Cortex of kidney (tissue), 1 donor: ENCODE data around the gene TMEM231.
"Not testable (repeated sequence)": the region's sequence is repeated elsewhere in the genome, so short reads cannot be mapped to it uniquely, and the experiment has no call there.

ENCODE experiments used
- DNase-seq: peaks from one replicate; lab custom pipeline; 2025; lab: John Stamatoyannopoulos, UW

TMEM231 gene

DNA sequence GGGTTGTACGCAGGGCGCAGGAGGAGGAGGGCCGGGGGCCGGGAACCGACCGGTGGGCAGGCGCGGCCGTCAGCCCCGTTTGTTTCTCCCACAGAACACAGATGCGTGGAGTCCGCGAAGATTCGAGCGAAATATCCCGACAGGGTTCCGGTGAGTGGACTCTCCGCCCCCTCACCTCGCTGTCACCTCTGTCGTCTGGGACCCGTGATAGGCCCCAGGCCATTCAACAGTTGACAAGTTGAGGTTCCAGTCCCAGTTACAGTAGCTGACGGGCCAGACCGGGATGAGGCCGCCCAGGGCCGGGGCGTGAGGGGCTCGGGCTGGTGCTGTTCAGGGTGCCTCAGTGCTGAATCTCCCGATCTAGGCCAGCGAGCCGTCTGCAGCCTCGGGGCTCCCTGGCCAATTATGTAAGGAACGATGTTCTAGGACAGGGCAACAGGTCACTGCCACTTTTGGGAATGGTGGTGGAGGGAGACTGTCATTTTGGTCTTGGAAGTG, 10.8 kb upstream of the TMEM231 start:
- no peak for DNase-seq

DNA sequence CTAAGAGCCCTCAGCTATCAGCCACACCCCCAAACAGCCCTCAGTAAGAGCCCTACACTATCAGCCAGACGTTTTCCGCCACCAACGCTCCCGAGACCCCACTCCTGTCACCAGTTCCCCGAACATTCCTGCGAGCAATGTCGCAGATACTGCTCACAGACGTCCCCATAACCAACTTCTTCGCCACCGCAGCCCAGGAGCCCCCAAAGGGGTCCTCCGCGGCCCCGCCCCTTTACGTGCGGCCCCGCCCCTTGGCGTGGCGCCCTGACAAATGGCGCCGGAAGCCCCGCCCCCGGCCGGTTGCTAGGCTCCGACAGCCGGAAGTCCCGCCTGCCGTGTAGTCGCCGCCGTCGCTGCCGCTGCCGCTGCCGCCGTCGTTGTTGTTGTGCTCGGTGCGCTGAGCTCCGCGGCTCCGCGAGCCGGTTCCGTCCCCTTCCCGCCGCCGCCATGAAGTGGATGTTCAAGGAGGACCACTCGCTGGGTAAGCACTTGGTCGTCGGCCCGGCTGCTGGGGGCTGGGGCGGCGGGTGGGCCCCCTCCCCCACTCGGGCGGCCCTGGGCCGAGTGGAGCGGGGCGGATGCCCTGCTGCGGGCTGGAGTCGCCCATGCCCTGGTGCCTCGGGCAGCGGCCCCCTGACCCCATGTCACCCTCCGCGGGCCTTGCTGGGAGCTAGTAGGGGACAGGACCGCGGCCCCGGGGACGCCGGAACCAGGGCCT, 10.1 kb upstream of the TMEM231 start, which contains the start of gene GABARAPL2:
Gene GABARAPL2, plus strand, starts transcription at position 340 of the 718 bp plus-strand sequence. Its CDS starts 108 bp downstream, at position 448.
- peak; percentile 31 for DNase-seq

DNA sequence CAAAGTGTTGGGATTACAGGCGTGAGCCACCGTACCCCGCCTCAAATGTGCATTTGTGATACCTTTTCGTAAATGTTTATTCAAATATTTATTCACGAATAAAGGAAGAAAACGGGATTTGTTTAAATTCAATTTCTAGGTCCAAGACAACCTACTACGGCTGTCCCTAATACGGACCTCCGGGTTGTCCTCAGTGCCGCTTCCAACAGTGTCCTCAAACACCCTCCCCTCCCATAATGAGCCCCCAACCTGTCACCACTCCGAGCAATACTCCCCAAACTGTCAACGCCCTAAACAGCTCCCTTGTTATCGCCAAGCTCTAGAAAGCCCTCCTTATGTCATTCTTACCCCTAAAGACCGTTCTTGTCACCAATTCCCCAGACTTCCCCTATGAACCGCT, 9.6 kb upstream of the TMEM231 start:
- DNase-seq, result no peak

DNA sequence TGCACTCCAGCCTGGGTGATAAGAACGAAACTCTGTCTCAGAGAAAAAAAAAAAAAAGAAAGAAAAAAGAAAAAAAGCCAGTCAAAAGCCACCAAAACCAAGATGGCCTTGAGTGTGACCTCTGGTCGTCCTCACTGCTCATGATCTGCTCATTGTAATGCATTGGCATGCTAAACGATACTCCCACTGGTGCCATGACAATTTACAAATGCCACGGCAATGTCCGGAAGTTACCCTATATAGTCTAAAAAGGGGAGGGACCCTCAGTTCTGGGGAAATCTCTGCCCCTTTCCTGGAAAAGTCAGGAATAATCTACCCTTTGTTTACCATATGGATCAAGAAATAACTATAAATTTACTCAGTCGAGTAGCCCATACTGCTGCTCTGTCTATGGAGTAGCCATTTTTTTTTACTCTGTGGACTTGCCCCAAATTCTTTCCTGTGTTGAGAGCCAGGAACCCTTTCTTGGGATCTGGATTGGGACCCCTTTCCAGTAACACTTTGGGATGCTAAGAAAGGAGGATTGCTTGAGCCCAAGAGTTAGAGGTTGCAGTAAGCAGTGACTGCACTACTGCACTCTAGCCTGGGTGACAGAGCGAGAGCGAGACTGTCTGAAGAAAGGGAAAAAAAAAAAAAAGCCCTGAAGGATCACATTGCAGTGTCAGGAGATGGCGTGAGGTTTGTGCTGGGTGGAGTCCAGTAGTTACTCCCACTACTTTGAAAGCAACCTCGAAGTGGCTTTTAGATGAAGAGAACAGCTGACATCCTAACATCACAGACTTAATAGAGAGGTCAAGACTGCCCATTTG, 3.7 kb upstream of the TMEM231 start:
- DNase-seq, result no peak

DNA sequence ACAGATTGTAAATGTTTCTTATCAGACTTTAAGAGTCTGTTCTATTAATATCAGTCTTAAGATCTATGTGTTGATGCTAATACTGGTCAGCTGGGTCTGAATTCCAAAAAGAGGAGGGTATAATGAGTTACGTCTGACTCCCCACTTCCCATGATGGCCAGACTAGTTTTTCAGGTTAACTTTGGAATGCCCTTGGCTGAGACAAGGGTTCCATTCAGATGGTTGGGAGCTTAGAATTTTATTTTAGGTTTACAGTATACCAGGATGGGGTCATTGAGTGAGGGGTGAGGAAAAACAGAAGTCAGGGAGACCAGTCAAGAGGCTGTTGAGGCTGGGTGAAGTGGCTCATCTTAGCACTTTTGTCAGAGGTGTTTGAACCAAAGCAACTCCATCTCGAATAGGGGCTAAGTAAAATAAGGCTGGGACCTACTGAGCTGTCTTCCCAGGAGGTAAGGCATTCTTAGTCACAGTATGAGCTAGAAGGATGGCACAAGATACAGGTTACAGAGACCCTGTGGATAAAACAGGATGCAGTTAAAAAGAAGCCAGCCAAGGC, 2.9 kb upstream of the TMEM231 start:
- no peak for DNase-seq

DNA sequence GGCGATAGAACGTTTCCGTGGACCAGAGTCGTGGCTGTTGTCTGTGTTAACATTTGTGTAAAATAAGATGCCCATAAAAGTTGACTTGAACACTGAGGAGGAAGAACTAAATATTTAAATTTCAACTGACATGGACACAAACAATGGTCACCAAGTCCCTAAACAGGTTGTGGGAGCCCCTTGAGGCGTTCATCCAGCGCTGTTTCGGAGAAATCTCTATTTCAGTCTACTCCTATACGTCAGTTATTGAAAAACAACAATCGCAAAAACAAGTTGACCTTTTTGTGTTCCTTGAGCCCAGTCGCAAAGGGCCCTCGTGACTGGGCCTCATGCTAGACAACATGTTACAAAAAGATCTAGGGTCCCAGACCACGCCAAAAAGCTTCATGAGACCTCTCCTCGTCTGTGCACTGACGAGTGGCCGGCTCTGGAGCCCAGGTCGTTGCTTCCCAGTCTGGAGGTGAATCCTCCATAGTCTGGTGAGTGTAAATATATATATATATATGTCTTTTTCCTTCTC, 439 bp upstream of the TMEM231 start:
- no peak for DNase-seq

DNA sequence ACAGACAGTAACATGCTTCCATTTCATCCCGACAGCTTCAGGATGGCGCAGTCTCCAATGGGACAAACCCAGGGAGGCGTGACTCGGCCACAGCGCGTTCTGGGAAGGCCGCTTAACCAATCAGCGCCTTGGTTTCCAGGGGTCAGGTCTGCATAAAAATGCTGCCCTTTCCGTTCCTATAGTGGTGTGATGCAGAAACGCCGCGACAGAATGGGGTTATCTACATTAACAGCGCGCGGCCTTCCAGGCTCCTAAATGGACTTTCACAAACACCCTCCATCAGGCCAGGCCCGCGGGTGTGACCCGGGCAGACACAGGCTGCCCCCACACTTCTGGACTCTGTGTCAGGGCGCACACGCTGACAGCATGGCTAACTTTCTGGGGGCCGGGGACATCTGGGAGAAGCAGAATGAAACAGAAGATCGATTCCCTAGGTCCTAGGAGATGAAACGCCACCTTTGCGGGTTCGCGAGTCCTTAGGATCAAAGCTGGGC, 792 bp downstream of the TMEM231 start:
- DNase-seq, result no peak

DNA sequence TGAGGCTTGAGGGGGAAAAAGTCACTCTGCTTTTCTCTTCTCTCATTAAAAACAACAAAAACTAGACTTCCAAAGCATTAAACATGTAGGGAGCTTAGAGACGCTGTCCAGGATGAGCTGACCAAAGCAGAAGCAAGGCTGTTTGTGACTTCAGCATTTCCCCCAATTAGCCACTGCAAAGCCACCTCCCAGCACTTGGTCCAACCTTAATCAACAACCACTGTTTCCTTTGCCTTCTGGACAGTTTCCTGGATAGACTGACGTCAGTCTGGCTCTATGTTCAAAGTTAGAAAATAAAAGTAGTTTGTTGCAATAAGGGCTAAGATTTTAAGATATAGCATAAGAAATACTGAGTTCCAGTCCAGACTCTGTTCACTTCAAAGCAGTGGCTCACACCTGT, 3.1 kb downstream of the TMEM231 start:
- DNase-seq, result no peak

DNA sequence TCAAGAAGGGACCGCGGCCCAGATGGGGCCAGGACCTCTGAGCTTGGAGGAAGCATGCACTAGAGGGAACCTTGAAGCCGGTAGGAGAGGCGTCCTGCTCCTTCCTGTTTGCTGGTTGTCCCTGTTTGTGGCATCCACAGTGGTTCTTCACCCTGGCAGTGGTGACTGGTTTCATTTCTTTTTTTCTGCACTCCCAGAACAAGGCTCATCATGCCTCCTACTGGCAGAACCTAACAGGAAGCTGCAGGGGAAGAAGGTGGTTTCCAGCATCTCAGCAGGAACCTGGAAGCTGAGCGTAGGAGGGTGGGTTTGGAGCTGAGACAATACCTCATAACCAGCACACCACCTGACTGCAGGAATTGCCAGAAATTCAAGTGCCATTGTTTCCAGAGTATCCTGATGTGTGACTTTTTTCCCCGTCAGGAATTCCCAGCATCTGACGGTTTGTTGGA, 5.8 kb downstream of the TMEM231 start:
- DNase-seq, result no peak

DNA sequence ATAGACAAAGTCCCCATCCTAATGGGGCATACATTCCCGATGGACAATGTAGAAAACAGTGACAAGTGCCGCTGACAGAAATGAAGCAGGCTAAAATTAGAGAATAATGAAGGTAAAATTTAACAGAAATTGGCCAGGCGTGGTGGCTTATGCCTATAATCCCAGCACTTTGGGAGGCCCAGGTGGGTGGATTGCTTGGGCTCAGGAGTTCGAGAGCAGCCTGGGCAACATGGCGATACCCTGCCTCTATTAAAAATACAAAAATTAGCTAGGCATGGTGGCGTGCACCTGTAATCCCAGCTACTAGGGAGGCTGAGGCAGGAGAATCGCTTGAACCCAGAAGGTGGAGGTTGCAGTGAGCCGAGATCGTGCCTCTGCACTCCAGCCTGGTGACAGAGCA, 7.6 kb downstream of the TMEM231 start:
- not testable (repeated sequence) for DNase-seq

DNA sequence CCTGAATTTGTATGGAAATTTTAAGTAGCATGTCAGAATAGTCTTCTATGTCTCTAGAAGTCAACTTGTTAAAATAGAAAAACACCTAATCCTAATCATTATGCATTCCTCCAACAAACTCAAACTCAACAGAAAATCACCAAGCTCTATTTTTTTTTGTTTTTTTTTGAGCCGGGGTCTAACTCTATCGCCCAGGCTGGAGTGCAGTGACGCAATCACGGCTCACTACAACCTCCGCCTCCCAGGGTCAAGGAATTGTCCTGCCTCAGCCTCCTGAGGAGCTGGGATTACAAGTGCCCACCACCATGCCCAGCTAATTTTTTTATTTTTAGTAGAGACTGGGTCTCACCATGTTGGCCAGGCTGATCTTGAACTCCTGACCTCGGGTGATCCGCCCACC, 9.8 kb downstream of the TMEM231 start:
- DNase-seq, result no peak

DNA sequence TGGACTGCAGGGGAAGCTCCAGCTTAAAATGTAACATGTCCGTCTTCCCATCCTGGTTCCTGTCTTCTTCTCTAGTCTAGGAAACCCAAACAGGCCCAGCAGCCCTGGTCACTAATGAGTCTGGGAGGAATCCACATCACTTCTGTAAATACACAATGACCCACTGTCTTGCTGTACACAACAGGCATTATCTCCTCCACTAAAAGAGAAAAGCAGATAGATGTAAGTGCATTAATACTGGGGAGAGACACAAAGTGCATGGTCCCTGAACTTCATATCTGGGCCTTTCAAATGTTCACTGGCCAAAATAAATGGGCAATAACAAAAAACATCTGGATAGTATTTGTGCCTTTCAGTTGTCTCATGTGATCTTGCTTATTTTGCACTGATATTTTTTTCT, 10.2 kb downstream of the TMEM231 start:
- not testable (repeated sequence) for DNase-seq

DNA sequence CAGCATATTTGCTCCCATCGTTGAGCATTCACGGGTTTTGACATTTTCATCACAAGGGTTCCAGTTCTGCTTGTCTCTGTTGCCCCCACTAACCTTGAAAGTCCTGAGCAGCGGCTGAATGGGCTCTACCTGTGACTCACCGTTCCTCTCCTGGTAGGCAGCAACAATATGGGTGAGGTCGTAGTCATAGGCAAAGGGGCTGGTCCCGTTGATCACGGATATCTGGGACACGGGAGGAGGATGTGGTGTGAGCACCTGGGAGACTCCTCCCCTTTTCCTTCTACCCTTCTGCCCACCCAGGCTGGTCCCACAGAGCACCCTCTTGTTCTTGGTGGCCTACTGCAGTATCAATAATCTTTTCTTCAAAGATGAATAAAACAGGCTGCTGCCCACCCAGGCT, 13.6 kb downstream of the TMEM231 start:
- DNase-seq, result not testable (repeated sequence)

DNA sequence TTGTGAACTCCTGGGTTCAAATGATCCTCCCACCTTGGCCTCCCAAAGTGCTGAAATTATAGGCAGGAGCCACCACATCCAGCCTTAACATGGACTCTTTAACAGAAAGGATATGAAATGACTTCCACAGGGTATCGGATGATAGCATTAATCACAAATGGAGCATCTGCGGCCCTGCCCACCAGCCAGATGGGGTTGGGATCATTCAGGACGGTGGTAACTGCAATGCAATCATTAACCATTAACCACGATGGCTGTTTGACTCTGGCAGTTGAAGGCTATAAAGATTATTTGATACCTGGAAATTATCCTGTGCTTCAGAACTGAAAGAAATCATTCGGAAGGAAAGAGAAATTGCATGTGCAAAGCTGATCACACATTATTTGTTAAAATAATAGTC, 14.8 kb downstream of the TMEM231 start:
- no peak for DNase-seq

DNA sequence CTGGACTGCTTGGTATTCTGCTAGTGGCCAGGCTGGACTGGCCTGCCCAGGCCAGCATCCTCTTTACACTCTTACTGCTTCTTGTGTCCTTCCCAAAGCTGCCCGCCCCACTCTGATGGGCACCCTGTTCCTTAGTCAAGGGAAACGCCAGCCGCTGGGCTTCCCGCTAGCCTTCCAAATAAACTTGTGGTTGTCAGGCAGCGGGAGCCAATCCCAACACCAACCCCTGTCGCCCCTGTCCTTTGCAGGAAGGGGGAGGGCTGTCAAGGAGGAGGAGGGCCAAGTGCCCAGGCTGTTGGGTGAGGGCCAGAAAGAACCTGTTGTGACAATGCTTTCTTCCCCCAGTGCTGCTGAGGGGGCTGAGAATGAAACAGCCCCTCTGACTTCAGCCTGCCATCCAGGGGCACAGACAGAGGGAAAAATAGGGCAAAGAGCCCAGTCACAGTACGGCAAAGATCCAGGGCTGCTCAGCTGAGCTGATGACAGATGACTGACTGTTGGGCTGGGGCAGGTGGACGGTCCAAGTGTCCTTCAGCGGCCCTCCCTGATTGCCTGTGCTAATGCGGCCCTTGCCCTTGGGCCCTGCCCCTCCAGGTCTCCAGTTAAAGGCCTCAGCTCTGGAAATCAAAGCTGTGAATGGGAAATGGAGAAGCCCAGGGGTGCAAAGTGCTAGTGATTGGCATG, 17.0 kb downstream of the TMEM231 start:
- DNase-seq, result not testable (repeated sequence)

DNA sequence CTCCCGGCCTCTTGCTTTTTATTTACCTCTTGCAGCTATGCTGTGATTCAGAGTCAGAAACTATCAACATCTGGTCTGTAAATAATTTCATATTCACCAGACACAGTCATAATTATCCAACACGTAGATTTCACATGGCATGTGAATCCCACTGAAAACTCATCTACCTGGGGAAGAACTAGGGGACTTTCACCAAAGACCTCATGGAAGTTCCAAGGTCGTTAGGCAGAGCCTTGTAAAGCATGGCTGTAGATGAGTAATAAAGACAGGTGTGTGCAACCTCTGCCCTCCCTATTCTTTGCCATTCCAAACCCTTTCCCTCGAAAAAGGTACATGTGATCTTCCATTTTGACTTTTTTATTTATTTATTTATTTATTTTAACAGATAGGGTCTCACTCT, 18.3 kb downstream of the TMEM231 start:
- no peak for DNase-seq

DNA sequence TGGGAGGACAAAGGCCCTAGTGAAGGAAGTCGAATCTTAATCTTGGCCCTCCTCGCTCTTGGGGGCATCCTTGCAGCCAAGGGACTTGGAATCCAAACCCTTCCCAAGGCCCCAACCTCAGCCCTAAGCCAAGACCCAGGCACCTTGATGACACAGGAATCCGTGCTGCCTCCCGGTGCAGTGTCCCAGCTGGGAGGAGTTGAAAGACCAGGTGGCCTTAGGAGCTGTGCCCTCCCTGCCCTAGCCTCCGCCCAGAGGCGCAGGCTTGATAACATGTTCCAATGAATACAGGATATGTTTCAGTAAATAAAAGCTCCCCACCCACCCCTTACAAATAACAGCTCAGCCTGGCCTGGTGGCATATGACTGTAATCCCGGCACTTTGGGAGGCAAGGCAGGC, 20.2 kb downstream of the TMEM231 start, which contains the start of gene CHST5:
Gene CHST5, minus strand, starts transcription at position 208 of the 400 bp plus-strand sequence. CDS start 5,724 bp downstream, outside the sequence.
- no peak for DNase-seq

DNA sequence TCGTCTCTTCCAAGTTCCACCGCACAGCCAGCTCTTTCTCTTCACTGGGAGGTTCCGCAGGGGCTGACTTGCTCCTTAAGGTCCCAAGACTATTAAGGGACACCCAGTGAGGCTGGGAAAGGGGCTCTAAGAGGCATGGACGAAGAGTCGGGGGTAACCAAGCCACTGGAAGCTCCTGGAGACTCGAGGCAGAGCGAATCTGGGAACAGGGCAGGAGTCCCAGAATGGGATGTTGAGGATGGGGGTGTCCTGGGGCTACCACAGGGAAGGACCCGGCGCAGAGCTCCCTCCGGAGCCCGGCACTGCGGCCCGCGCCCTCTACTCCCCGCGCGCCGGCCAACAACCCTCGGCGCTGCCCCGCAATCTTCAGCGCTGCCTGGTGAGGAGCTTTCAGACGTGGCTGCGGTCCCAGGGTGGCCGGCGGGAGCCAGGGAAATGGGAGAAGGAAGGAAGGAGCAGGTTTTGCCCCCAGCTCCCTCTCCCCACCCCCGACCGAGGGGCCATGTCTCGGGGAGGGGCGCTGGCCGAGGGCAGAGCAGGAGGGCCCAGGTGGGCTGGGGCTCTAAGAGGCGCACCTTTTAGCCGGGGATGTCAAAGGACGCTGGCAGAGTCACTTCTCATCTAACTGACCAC, 20.7 kb downstream of the TMEM231 start:
- no peak for DNase-seq

DNA sequence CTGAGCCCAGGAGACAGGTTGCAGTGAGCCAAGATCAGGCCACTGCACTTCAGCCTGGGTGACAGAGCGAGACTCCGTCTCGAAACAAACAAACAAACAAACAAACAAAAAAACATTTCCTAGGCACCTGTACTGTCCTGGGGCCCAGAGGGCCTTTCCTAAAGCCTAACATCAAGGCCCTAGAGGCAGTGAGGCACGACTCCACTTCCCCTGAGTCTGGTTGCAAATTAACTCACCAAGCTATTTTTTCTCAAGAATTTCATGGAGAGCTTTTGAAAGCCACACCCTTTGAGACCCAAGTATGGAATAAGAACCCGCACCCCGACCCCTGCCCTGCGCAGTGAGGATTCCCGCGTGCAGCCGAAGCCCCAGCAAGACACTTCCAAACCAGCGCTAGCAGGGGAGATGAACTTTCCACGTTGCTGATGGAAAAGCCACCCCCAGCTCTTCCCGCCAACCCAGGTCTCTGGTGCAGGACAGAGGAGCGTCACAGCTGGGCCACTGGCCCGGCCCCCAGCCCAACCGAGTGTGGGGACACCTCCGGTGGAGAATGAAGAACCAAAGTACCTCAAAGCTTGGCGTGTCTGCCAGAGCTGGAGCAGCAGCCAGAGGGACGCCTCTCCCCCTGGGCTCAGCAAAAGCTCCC, 21.4 kb downstream of the TMEM231 start:
- no peak for DNase-seq

DNA sequence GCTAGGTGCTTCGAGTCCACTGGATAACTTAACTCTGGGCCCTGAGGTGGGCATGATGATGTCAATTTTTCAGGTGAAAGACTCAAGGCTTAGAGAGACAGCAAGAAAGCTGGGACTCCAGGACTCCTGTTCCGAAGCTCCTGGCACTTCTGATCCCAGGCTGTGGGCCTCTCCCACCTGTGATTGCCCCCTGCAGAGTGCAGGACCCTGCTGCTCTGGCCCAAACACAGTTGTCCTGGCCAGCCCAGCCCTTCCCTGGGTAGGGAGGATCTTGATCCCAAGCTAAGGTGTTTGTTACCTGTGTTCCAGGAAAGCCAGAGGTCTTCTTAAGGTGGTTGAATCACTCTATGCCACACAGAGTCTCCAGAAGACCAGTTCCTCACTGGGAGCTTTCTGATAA, 23.3 kb downstream of the TMEM231 start:
- DNase-seq, result no peak
